GM23338 (cell line): ENCODE data around the gene BCOR. TPM values are rescaled to one million over a fixed set of nuclear protein-coding genes. Genes with fewer than 3 reads are reported as not detected.

Experiments
- ATAC-seq: fragments of 200-7000 bp; cut with Tn5 transposase; 3 replicates; pipeline ENCODE4 v1.9.1; 2020
- DNase-seq: peaks from one replicate; pipeline ENCODE4 v3.0.0-alpha.2; 2015; ENCODE audit warnings: low spot score
- H2AFZ ChIP-seq: fragments of 200-600 bp; sonication (generic); 2 replicates; pipeline ENCODE4 v1.8.0; 2016; ENCODE audit warnings: antibody characterized with exemption, mild to moderate bottlenecking, moderate library complexity
- H3F3A ChIP-seq: fragments of 200-600 bp; sonication (generic); replicated peaks from 2 replicates; pipeline ENCODE4 v1.8.0; 2017; ENCODE audit warnings: antibody characterized with exemption, mixed run types, low read depth
- H3K27ac ChIP-seq: fragments of 200-600 bp; sonication (generic); 2 replicates; pipeline ENCODE4 v1.6.1; 2016; ENCODE audit warnings: low read depth
- H3K27me3 ChIP-seq: fragments of 200-600 bp; sonication (generic); 2 replicates; pipeline ENCODE4 v1.8.0; 2016; ENCODE audit warnings: mild to moderate bottlenecking, mixed run types, moderate library complexity; ENCODE audit not compliant: insufficient read depth
- H3K36me3 ChIP-seq: fragments of 200-600 bp; sonication (generic); 2 replicates; pipeline ENCODE4 v1.8.0; 2016; ENCODE audit warnings: mild to moderate bottlenecking; ENCODE audit not compliant: insufficient read depth
- H3K4me1 ChIP-seq: fragments of 200-600 bp; sonication (generic); 2 replicates; pipeline ENCODE4 v1.8.0; 2016; ENCODE audit warnings: mild to moderate bottlenecking, moderate library complexity; ENCODE audit not compliant: insufficient read depth
- H3K4me2 ChIP-seq: fragments of 200-600 bp; sonication (generic); 2 replicates; pipeline ENCODE4 v1.7.1; 2017; ENCODE audit warnings: mixed run types
- H3K4me3 ChIP-seq: fragments of 200-600 bp; sonication (generic); 2 replicates; pipeline ENCODE4 v1.6.1; 2016; ENCODE audit warnings: mixed run types
- H3K79me2 ChIP-seq: fragments of 200-600 bp; sonication (generic); replicated peaks from 2 replicates; pipeline ENCODE4 v1.8.0; 2017; ENCODE audit warnings: mild to moderate bottlenecking; ENCODE audit not compliant: insufficient read depth
- H3K9me2 ChIP-seq: fragments of 200-600 bp; sonication (generic); 2 replicates; pipeline ENCODE4 v1.8.0; 2017; ENCODE audit not compliant: insufficient read depth
- H4K20me1 ChIP-seq: fragments of 200-600 bp; sonication (generic); replicated peaks from 2 replicates; pipeline ENCODE4 v1.8.0; 2017; ENCODE audit warnings: mild to moderate bottlenecking; ENCODE audit not compliant: insufficient read depth
- H3K27ac Mint-ChIP-seq: 2 replicates; pipeline ENCODE4 v1.8.0; 2020; ENCODE audit warnings: inconsistent platforms, mild to moderate bottlenecking, moderate library complexity, mixed read lengths
- H3K27me3 Mint-ChIP-seq: 3 replicates; pipeline ENCODE4 v1.8.0; 2022; ENCODE audit warnings: low read depth, mild to moderate bottlenecking, moderate library complexity, mixed read lengths, inconsistent platforms; ENCODE audit not compliant: insufficient read depth, poor library complexity
- H3K36me3 Mint-ChIP-seq: 3 replicates; pipeline ENCODE4 v1.8.0; 2021; ENCODE audit warnings: low read depth, mild to moderate bottlenecking, inconsistent platforms, moderate library complexity, mixed read lengths
- H3K4me1 Mint-ChIP-seq: 3 replicates; pipeline ENCODE4 v1.8.0; 2020; ENCODE audit warnings: mild to moderate bottlenecking, inconsistent platforms, mixed read lengths
- H3K4me3 Mint-ChIP-seq: 3 replicates; pipeline ENCODE4 v1.8.0; 2021; ENCODE audit warnings: moderate library complexity, mild to moderate bottlenecking, inconsistent platforms, mixed read lengths
- H3K9me3 Mint-ChIP-seq: 3 replicates; pipeline ENCODE4 v1.8.0; 2020; ENCODE audit warnings: moderate library complexity, mild to moderate bottlenecking, inconsistent platforms, mixed read lengths
- CREB1 ChIP-seq: fragments of 250-450 bp; sonication (Bioruptor Pico); IDR thresholded peaks from 2 replicates; pipeline ENCODE4 v1.5.0; 2020; ENCODE audit warnings: low read depth, mild to moderate bottlenecking, moderate library complexity
- CTCF ChIP-seq, 2 experiments: fragments of 200-600 bp in 1 of 2; sonication (generic) in 1 of 2; conservative IDR thresholded peaks; 2 replicates each; pipeline versions ENCODE4 v1.5.1 to v1.6.1; 2016 to 2017; ENCODE audit warnings: antibody characterized with exemption in 2 of 2, low read depth in 2 of 2, mild to moderate bottlenecking in 2 of 2, moderate library complexity in 1 of 2
- ETS1 ChIP-seq: IDR thresholded peaks from 2 replicates; pipeline ENCODE4 v1.6.1; 2016; ENCODE audit warnings: antibody characterized with exemption
- EZH2 ChIP-seq: fragments of 200-600 bp; sonication (generic); IDR thresholded peaks from one replicate; pipeline ENCODE4 v1.8.0; 2017; ENCODE audit warnings: antibody characterized with exemption, mild to moderate bottlenecking, low read depth; ENCODE audit not compliant: unreplicated experiment
- JUNB ChIP-seq: IDR thresholded peaks from one replicate; pipeline ENCODE4 v1.6.1; 2016; ENCODE audit warnings: antibody characterized with exemption; ENCODE audit not compliant: unreplicated experiment
- NANOG ChIP-seq: IDR thresholded peaks from 2 replicates; pipeline ENCODE4 v1.6.1; 2016; ENCODE audit warnings: antibody characterized with exemption, borderline replicate concordance
- POLR2AphosphoS5 ChIP-seq: IDR thresholded peaks from 2 replicates; pipeline ENCODE4 v1.6.1; 2016; ENCODE audit warnings: antibody characterized with exemption, low read depth
- REST ChIP-seq: IDR thresholded peaks from one replicate; pipeline ENCODE4 v1.6.1; 2018; ENCODE audit warnings: antibody characterized with exemption; ENCODE audit not compliant: unreplicated experiment
- STAT1 ChIP-seq: IDR thresholded peaks from one replicate; pipeline ENCODE4 v1.6.1; 2016; ENCODE audit warnings: antibody characterized with exemption; ENCODE audit not compliant: unreplicated experiment
- ZNF114 ChIP-seq: fragments of 250-450 bp; sonication (Bioruptor Pico); IDR thresholded peaks from 2 replicates; pipeline ENCODE4 v1.5.0; 2020; ENCODE audit warnings: mild to moderate bottlenecking, moderate library complexity
- polyA plus RNA-seq: library from polyadenylated mRNA; unstranded; fragments of >200 nt; fragmentation: Nextera tagmentation; extraction: Ambion mirVana; gene quantifications from 2 replicates; pipeline ENCODE4 v1.2.1, GENCODE V29; 2016
- total RNA-seq: library from RNA; depleted of rRNA; stranded (reverse); fragments of >200 nt; shearing (Covaris generic); gene quantifications from 2 replicates; pipeline ENCODE4 v1.2.3, GENCODE V29; 2014

Gene BCOR
- total and polyA plus RNA-seq, 2 experiments from 2014 or later = 25.5 to 60.8 TPM

- H3K36me3 ChIP-seq = no peaks in the 10 kb centered on the region
- Mint-ChIP-seq H3K4me1 (peaks cover 24% of the 10 kb centered on the region), H3K27ac (no peak overlapping the region), H3K9me3 (no peaks in the 10 kb centered on the region; the same call in 2 of the 3 replicates), H3K27me3 (peaks cover 5% of the 10 kb centered on the region), H3K4me3 (no peak overlapping the region; the same call in 2 of the 3 replicates), H3K36me3 (no peaks in the 10 kb centered on the region; the same call in 2 of the 3 replicates)
- TF ChIP-seq ZNF114 (CRISPR knock-in tag) (no peak), CTCF (conservative IDR thresholded peaks at IDR 0.05; ENCODE audit: low read depth in 2 of 2) (no peak), EZH2 (no peak), POLR2AphosphoS5 (no peak), CREB1 (CRISPR knock-in tag) (no peak), STAT1 (no peak)
- no peak overlapping the region for H3K4me3 ChIP-seq
- no peak overlapping the region for H2AFZ ChIP-seq
- no peak overlapping the region for H3K4me2 ChIP-seq
- H3F3A ChIP-seq = no peaks in the 10 kb centered on the region
- no peak overlapping the region for H3K27ac ChIP-seq
- H3K9me2 ChIP-seq = no peaks in the 10 kb centered on the region
- peaks cover 7% of the 10 kb centered on the region; the same call in 1 of the 2 replicates for H3K79me2 ChIP-seq
- H3K4me1 ChIP-seq = peaks cover 10% of the 10 kb centered on the region; the same call in 1 of the 2 replicates
- DNase-seq (no peak), ATAC-seq (no peak)
- peaks cover 18% of the 10 kb centered on the region; the same call in 1 of the 2 replicates for H3K27me3 ChIP-seq
- no peaks in the 10 kb centered on the region for H4K20me1 ChIP-seq
Measured at GRCh38 chrX:40112996-40113395, 15.2 kb upstream of the BCOR start.

- Mint-ChIP-seq H3K27me3 (peaks cover 12% of the 10 kb centered on the region), H3K27ac (no peak overlapping the region), H3K4me1 (peaks cover 19% of the 10 kb centered on the region), H3K36me3 (no peaks in the 10 kb centered on the region; the same call in 2 of the 3 replicates), H3K9me3 (no peaks in the 10 kb centered on the region; the same call in 2 of the 3 replicates), H3K4me3 (no peak overlapping the region)
- Histone ChIP-seq H3K27ac (no peak overlapping the region), H4K20me1 (no peaks in the 10 kb centered on the region), H3K4me1 (peaks cover 10% of the 10 kb centered on the region; the same call in 1 of the 2 replicates), H3K4me2 (no peak overlapping the region), H3K36me3 (no peaks in the 10 kb centered on the region), H3F3A (no peaks in the 10 kb centered on the region), H3K9me2 (no peaks in the 10 kb centered on the region), H3K27me3 (peaks cover 18% of the 10 kb centered on the region; the same call in 1 of the 2 replicates), H3K79me2 (peaks cover 7% of the 10 kb centered on the region; the same call in 1 of the 2 replicates), H3K4me3 (no peak overlapping the region), H2AFZ (no peak overlapping the region)
- DNase-seq = no peak
- ATAC-seq = no peak
- no peak for TF ChIP-seq NANOG
- no peak for TF ChIP-seq STAT1
- TF ChIP-seq EZH2 = no peak
- TF ChIP-seq ZNF114 (CRISPR knock-in tag) = no peak
- TF ChIP-seq REST = no peak
- no peak for TF ChIP-seq ETS1
- no peak for TF ChIP-seq JUNB
Measured at GRCh38 chrX:40111868-40112267, 14.1 kb upstream of the BCOR start.
